BE2C (cell line): ENCODE measurements around the gene CD82.
"Not testable (repeated sequence)": the region's sequence is repeated elsewhere in the genome, so short reads cannot be mapped to it uniquely, and the experiment has no call there.

ENCODE experiments used
- DNase-seq: peaks from one replicate; pipeline ENCODE4 v3.0.0-alpha.2; 2020
- H3K27me3 ChIP-seq: fragments of 250-450 bp; sonication (Bioruptor Pico); 2 replicates; pipeline ENCODE4 v1.5.1; 2020; ENCODE audit warnings: mild to moderate bottlenecking
- H3K36me3 ChIP-seq: fragments of 250-450 bp; sonication (Bioruptor Pico); 2 replicates; pipeline ENCODE4 v1.5.1; 2020; ENCODE audit warnings: mild to moderate bottlenecking
- H3K4me1 ChIP-seq: fragments of 250-450 bp; sonication (Bioruptor Pico); 2 replicates; pipeline ENCODE4 v1.5.1; 2020
- H3K4me3 ChIP-seq: 2 replicates; pipeline ENCODE4 v1.5.1; 2011; ENCODE audit warnings: low read depth, low read length
- H3K9me3 ChIP-seq: fragments of 250-450 bp; sonication (Bioruptor Pico); 2 replicates; pipeline ENCODE4 v1.5.1; 2020
- CTCF ChIP-seq: IDR thresholded peaks from 2 replicates; pipeline ENCODE4 v1.5.1; 2012; ENCODE audit warnings: mild to moderate bottlenecking, low read depth, low read length

Gene CD82

GRCh38 chr11:44537679-44538078, 27.8 kb upstream of the CD82 start:
- no peak for DNase-seq
- no peaks in the 10 kb centered on the region for H3K27me3 ChIP-seq
- H3K4me3 ChIP-seq = no peak overlapping the region
- H3K36me3 ChIP-seq = no peaks in the 10 kb centered on the region
- no peaks in the 10 kb centered on the region for H3K9me3 ChIP-seq
- no peak for TF ChIP-seq CTCF
- H3K4me1 ChIP-seq = no peaks in the 10 kb centered on the region

GRCh38 chr11:44538375-44539054, 26.9 kb upstream of the CD82 start:
- Histone ChIP-seq H3K36me3 (no peaks in the 10 kb centered on the region), H3K4me1 (no peaks in the 10 kb centered on the region), H3K27me3 (no peaks in the 10 kb centered on the region), H3K4me3 (no peak overlapping the region), H3K9me3 (no peaks in the 10 kb centered on the region)
- peak; percentile 73 for TF ChIP-seq CTCF
- DNase-seq = peak; percentile 56

GRCh38 chr11:44539971-44540370, 25.5 kb upstream of the CD82 start:
- DNase-seq = no peak

GRCh38 chr11:44540667-44541066, 24.8 kb upstream of the CD82 start:
- H3K36me3 ChIP-seq = no peaks in the 10 kb centered on the region
- no peak for DNase-seq
- H3K4me3 ChIP-seq = no peak overlapping the region
- H3K4me1 ChIP-seq = no peaks in the 10 kb centered on the region
- H3K27me3 ChIP-seq = no peaks in the 10 kb centered on the region
- H3K9me3 ChIP-seq = no peaks in the 10 kb centered on the region
- no peak for TF ChIP-seq CTCF

More at GRCh38 chr11:44539971-44540370, 25.5 kb upstream of the CD82 start:
- H3K4me1 ChIP-seq = no peaks in the 10 kb centered on the region
- TF ChIP-seq CTCF = no peak
- no peaks in the 10 kb centered on the region for H3K9me3 ChIP-seq
- H3K27me3 ChIP-seq = no peaks in the 10 kb centered on the region
- H3K4me3 ChIP-seq = no peak overlapping the region
- no peaks in the 10 kb centered on the region for H3K36me3 ChIP-seq

- Histone ChIP-seq H3K4me3 (no peak overlapping the region), H3K4me1 (no peaks in the 10 kb centered on the region), H3K36me3 (no peaks in the 10 kb centered on the region), H3K27me3 (no peaks in the 10 kb centered on the region), H3K9me3 (no peaks in the 10 kb centered on the region)
- no peak for TF ChIP-seq CTCF
- DNase-seq = no peak
Measured at GRCh38 chr11:44542372-44542771, 23.1 kb upstream of the CD82 start.

- not testable (repeated sequence) for H3K27me3 ChIP-seq, H3K9me3 ChIP-seq, H3K36me3 ChIP-seq, DNase-seq, H3K4me3 ChIP-seq, H3K4me1 ChIP-seq
Measured at GRCh38 chr11:44546984-44547383, 18.5 kb upstream of the CD82 start.

GRCh38 chr11:44547534-44547933, 17.9 kb upstream of the CD82 start:
- not testable (repeated sequence) for H3K4me3 ChIP-seq, DNase-seq, H3K4me1 ChIP-seq, H3K27me3 ChIP-seq, H3K36me3 ChIP-seq, H3K9me3 ChIP-seq
